Activated CD8-positive, alpha-beta T cell treated with anti-CD3 and anti-CD28 coated beads for 36 hours (primary cell): ENCODE measurements around the gene DGKG. TPM values are rescaled to one million over a fixed set of nuclear protein-coding genes. Genes with fewer than 3 reads are reported as not detected.

Experiments
- ATAC-seq: fragments of 200-7000 bp; cut with Tn5 transposase; one replicate; pipeline ENCODE4 v1.10.0; 2021; ENCODE audit warnings: mild to moderate bottlenecking, moderate library complexity
- CTCF ChIA-PET: fragments of 350-600 bp; sonication (Branson Sonifier 250); formaldehyde crosslinking; loops from one replicate; lab custom pipeline; 2021; ENCODE audit warnings: antibody characterized with exemption; lab: Charles Lee
- POLR2A ChIA-PET: fragments of 350-600 bp; sonication (Branson Sonifier 250); formaldehyde crosslinking; loops from one replicate; lab custom pipeline; 2021; ENCODE audit warnings: antibody characterized with exemption; lab: Charles Lee
- DNase-seq: peaks from one replicate; pipeline ENCODE4 v3.0.0-alpha.2; 2020
- H3K27ac Mint-ChIP-seq: one replicate; pipeline ENCODE4 v1.8.0; 2021; ENCODE audit warnings: mild to moderate bottlenecking, mixed read lengths
- H3K27me3 Mint-ChIP-seq: one replicate; pipeline ENCODE4 v1.8.0; 2021; ENCODE audit warnings: mixed read lengths
- H3K36me3 Mint-ChIP-seq: one replicate; pipeline ENCODE4 v1.8.0; 2021; ENCODE audit warnings: low read depth, mixed read lengths
- H3K4me1 Mint-ChIP-seq: one replicate; pipeline ENCODE4 v1.8.0; 2021; ENCODE audit warnings: low read depth, mixed read lengths
- H3K4me3 Mint-ChIP-seq: one replicate; pipeline ENCODE4 v1.8.0; 2021; ENCODE audit warnings: mild to moderate bottlenecking, moderate library complexity, mixed read lengths
- H3K9me3 Mint-ChIP-seq: one replicate; pipeline ENCODE4 v1.8.0; 2021; ENCODE audit warnings: mixed read lengths
- intact Hi-C: fragments of 100-400 bp; cut with micrococcal nuclease; formaldehyde crosslinking; loops from one replicate; pipeline ENCODE4 v1.10.0; 2022
- total RNA-seq, 2 experiments: library from RNA; stranded (reverse); gene quantifications; one replicate each; pipeline ENCODE4 v1.2.3, GENCODE V29; 2021
- TF ChIP-seq, protein P1 (sequence below): fragments of 200-600 bp; IDR thresholded peaks from one replicate; pipeline ENCODE4 v1.8.0; 2022; ENCODE audit warnings: antibody characterized with exemption, mild to moderate bottlenecking

Gene DGKG
- total RNA-seq, 2 experiments from 2014 or later: 0.18 to 0.36 TPM

DNA sequence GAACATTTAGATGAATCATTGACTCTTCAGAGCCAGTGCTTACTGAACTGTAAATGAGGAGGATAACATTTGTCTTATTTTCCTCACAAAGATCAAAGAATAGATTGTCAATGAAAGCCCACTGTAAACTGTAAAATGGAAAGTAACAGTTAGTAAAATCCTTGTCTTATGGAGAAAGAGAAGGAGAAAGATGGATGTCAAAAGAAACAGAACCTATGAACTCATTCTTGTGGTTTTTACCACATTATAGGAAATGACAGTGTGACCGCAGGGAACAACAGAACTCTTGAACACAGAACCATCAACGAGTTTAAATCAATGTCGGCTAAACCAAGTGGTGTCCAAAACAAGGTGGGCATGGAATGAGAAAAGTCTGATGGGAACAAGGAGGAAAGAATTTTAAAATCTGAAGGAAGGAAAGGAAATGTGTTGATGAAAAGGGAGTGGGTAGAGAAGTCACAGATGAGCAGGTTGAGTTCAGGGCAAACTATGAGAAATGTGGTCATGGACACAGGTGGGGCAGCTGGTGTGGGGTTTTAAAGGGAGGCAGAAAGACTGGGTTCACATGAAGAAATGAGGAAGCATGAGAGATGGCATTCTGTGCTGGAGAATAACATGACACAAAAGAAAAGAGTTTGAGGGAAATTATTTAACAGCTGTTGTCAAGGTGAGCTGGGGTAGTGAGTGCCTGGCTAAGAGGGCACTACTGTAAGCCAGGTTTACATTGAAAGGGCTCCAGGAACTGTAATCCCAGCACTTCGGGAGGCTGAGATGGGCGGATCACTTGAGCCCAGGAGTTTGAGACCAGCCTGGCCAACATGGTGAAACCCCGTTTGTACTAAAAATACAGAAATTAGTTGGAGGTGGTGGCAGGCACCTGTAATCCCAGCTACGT is 210.7 kb downstream of the DGKG start:
- DNase-seq (no peak), ATAC-seq (peak; percentile 39)
- H3K9me3 Mint-ChIP-seq: no peaks in the 10 kb centered on the region
- ChIA-PET POLR2A (no interaction called here), CTCF (no interaction called here)
- H3K4me3 Mint-ChIP-seq: no peak overlapping the region
- H3K27me3 Mint-ChIP-seq: peaks cover 33% of the 10 kb centered on the region
- intact Hi-C loops: no loop called here
- peaks cover 10% of the 10 kb centered on the region for H3K4me1 Mint-ChIP-seq
- H3K27ac Mint-ChIP-seq: no peak overlapping the region
- TF ChIP-seq, protein P1, sequence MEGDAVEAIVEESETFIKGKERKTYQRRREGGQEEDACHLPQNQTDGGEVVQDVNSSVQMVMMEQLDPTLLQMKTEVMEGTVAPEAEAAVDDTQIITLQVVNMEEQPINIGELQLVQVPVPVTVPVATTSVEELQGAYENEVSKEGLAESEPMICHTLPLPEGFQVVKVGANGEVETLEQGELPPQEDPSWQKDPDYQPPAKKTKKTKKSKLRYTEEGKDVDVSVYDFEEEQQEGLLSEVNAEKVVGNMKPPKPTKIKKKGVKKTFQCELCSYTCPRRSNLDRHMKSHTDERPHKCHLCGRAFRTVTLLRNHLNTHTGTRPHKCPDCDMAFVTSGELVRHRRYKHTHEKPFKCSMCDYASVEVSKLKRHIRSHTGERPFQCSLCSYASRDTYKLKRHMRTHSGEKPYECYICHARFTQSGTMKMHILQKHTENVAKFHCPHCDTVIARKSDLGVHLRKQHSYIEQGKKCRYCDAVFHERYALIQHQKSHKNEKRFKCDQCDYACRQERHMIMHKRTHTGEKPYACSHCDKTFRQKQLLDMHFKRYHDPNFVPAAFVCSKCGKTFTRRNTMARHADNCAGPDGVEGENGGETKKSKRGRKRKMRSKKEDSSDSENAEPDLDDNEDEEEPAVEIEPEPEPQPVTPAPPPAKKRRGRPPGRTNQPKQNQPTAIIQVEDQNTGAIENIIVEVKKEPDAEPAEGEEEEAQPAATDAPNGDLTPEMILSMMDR: no peak
- H3K36me3 Mint-ChIP-seq: no peaks in the 10 kb centered on the region

- Mint-ChIP-seq H3K4me3 (no peak overlapping the region), H3K36me3 (no peaks in the 10 kb centered on the region), H3K27me3 (peaks cover 33% of the 10 kb centered on the region), H3K27ac (no peak overlapping the region), H3K9me3 (no peaks in the 10 kb centered on the region), H3K4me1 (peaks cover 10% of the 10 kb centered on the region)
- intact Hi-C loops: no loop called here
- TF ChIP-seq, protein P1: no peak
- no peak for DNase-seq
- ChIA-PET CTCF (no interaction called here), POLR2A (no interaction called here)
- no peak for ATAC-seq
Measured at GRCh38 chr3:186150041-186150830, 211.8 kb downstream of the DGKG start.

DNA sequence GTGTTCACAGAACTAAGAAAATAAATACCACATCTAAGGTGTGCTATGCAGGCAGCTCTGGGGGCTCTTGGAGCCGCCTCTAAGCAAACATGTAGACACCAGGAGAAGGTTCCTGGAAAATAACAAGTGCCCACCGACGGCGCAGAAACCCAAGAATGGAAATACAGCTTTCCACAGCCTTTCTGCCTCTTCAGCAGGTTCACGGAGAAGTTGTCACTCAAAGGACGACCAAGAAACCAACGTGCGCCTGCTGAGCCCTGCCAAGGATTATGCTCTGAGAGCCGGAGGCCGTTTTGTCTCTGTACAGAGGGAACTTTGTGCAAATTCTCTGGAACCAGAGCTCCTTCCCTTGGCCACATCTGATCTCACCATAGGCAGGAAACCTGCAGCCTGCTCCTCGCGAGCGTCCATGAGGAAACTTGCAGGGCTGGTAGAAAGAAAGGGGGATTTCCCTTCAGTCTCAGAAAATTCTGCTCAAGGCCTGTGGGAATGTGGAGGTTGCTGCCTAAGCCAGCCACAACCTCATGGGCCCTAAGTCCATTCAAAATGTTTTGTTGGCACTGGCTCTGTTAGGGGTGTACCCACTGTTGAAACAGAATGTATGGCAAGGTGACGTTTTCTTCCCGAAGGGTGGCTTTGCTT is 212.6 kb downstream of the DGKG start:
- Mint-ChIP-seq H3K9me3 (no peaks in the 10 kb centered on the region), H3K27me3 (peaks cover 36% of the 10 kb centered on the region), H3K36me3 (no peaks in the 10 kb centered on the region), H3K4me1 (peaks cover 10% of the 10 kb centered on the region), H3K4me3 (no peak overlapping the region), H3K27ac (no peak overlapping the region)
- DNase-seq (no peak), ATAC-seq (no peak)
- intact Hi-C loops: no loop called here
- TF ChIP-seq, protein P1: no peak
- ChIA-PET CTCF (no interaction called here), POLR2A (interaction anchor here (0.7 kb wide), 1 partner anchor 40 kb away, joined by 3 read pairs; no protein-coding TSS in a partner anchor)

DNA sequence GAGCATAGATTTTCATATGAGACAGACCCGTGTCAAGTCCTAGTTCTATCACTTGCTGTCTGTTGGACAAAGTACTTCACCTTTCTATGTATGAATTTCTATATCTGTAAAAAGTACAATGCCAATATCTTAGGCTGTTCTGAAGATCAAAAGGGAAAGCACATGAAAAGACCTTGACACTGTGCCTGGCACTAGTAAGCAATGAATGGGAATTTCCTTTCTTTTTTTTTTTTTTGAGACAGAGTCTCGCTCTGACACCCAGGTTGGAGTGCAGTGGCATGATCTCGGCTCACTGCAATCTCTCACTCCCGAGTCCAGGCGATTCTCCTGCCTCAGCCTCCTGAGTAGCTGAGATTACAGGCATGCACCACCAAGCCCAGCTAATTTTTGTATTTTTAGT is 217.8 kb downstream of the DGKG start:
- POLR2A ChIA-PET: interaction anchor here (1.9 kb wide), 1 partner anchor 12 kb away, joined by 5 read pairs; no protein-coding TSS in a partner anchor
- intact Hi-C loops: no loop called here
- Mint-ChIP-seq H3K4me3 (no peak overlapping the region), H3K4me1 (no peaks in the 10 kb centered on the region), H3K27me3 (peaks cover 15% of the 10 kb centered on the region), H3K27ac (no peak overlapping the region), H3K9me3 (no peaks in the 10 kb centered on the region), H3K36me3 (no peaks in the 10 kb centered on the region)
- CTCF ChIA-PET: no interaction called here
- TF ChIP-seq, protein P1: no peak
- ATAC-seq (no peak), DNase-seq (no peak)
